Mammary epithelial cell (primary cell): ENCODE data around the gene USP47.

Experiments used
- CTCF ChIP-seq, 2 donors: IDR thresholded peaks in 1 of 2; conservative IDR thresholded peaks in 1 of 2; 2 replicates each; pipeline ENCODE4 v1.5.1; 2011 to 2012; ENCODE audit warnings: inconsistent platforms in 2 of 2, low read length in 2 of 2, mild to moderate bottlenecking in 2 of 2, control low read depth in 1 of 2, low read depth in 1 of 2; ENCODE audit not compliant: insufficient read depth in 1 of 2; ENCODE audit errors: extremely low read depth in 1 of 2
- EZH2 ChIP-seq: IDR thresholded peaks from 2 replicates; pipeline ENCODE4 v1.6.1; 2012; ENCODE audit warnings: low read length, inconsistent platforms, borderline replicate concordance

GRCh38 chr11:11958403-11959231 is 116.8 kb downstream of the USP47 start:
- TF ChIP-seq CTCF (conservative IDR thresholded peaks at IDR 0.05 in 1 of 2, IDR thresholded peaks at IDR 0.05 in 1 of 2; ENCODE audit: extremely low read depth in 1 of 2, insufficient read depth in 1 of 2, low read depth in 1 of 2, low read length in 2 of 2) (no peak), EZH2 (no peak)
